C4-2B (cell line): Measurements from ENCODE around the gene ZBTB16.

Experiments used
- H3K27ac ChIP-seq: fragments of 450-650 bp; 2 replicates; pipeline ENCODE4 v1.5.1; 2017
- ZFX ChIP-seq: fragments of 450-650 bp; IDR thresholded peaks from 2 replicates; pipeline ENCODE4 v1.6.1; 2017
- TF ChIP-seq, protein P1 (sequence below): fragments of 450-650 bp; conservative IDR thresholded peaks from 2 replicates; pipeline ENCODE4 v1.5.1; 2017; ENCODE audit warnings: mild to moderate bottlenecking

ZBTB16 gene

GRCh38 chr11:114265122-114265878, 205.8 kb downstream of the ZBTB16 start:
- no peak for TF ChIP-seq ZFX
- TF ChIP-seq, protein P1, sequence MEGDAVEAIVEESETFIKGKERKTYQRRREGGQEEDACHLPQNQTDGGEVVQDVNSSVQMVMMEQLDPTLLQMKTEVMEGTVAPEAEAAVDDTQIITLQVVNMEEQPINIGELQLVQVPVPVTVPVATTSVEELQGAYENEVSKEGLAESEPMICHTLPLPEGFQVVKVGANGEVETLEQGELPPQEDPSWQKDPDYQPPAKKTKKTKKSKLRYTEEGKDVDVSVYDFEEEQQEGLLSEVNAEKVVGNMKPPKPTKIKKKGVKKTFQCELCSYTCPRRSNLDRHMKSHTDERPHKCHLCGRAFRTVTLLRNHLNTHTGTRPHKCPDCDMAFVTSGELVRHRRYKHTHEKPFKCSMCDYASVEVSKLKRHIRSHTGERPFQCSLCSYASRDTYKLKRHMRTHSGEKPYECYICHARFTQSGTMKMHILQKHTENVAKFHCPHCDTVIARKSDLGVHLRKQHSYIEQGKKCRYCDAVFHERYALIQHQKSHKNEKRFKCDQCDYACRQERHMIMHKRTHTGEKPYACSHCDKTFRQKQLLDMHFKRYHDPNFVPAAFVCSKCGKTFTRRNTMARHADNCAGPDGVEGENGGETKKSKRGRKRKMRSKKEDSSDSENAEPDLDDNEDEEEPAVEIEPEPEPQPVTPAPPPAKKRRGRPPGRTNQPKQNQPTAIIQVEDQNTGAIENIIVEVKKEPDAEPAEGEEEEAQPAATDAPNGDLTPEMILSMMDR: no peak
- no peak overlapping the region for H3K27ac ChIP-seq

GRCh38 chr11:114269498-114269897, 210.0 kb downstream of the ZBTB16 start:
- no peak overlapping the region for H3K27ac ChIP-seq
- TF ChIP-seq, protein P1: no peak
- TF ChIP-seq ZFX: no peak

DNA sequence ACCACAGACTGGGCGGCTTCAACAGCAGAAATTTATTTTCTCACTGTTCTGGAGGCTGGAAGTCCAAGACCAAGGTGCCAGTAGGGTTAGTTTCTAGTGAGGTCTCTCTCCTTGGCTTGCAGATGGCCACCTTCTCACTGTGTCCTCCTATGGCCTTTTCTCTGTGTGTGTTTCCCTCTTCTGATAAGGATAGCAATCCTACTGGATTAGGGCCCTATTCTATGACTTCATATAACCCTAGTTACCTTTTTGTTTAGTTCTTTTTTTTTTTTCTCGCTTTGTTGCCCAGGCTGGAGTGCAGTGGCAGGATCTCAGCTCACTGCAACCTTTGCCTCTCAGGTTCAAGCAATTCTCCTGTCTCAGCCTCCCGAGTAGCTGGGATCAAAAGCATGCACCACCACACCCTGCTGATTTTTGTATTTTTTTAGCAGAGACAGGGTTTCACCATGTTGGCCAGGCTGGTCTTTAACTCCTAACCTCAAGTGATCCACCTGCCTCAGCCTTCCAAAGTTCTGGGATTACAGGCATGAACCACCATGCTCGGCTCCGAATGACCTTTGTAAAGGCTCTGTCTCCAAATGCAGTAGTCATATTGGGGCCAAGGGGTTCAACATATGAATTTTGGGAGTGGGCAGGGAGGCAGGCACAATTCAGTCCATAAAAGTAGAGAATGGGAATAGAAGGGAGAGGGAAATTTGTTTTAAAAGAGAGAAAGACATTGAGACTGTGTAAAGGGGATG, 211.2 kb downstream of the ZBTB16 start:
- H3K27ac ChIP-seq: no peak overlapping the region
- TF ChIP-seq ZFX: no peak
- TF ChIP-seq, protein P1: no peak

- H3K27ac ChIP-seq: no peak overlapping the region
- TF ChIP-seq, protein P1: no peak
- TF ChIP-seq ZFX: no peak
These were observed 211.8 kb downstream of the ZBTB16 start for GRCh38 chr11:114271316-114271715.

GRCh38 chr11:114272311-114272710, 212.8 kb downstream of the ZBTB16 start:
- H3K27ac ChIP-seq: no peak overlapping the region
- TF ChIP-seq, protein P1: no peak
- no peak for TF ChIP-seq ZFX

- no peak for TF ChIP-seq ZFX
- TF ChIP-seq, protein P1: no peak
- H3K27ac ChIP-seq: no peak overlapping the region
These were observed 213.6 kb downstream of the ZBTB16 start for GRCh38 chr11:114273071-114273470.
